Measurements from ENCODE around the gene CFB.

DNA sequence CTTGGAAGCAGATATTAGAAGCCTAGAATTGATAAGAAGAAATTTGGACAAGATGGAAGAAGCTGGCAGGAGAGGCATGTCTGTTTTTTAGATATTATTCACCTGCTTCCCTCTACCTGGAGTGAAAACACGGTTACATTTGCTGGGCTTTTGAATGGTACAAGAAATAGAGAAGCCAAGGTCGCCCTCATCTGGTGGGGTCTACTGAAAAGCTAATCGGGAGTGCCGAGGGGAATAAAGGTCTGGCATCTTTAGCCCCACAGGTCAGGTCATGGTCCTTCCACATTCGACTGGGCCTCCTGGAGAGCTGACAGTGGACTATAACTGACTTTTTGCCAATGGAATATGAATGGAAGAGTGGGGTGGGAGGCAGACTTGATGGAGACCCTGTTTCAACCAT lies 23.0 kb upstream of the CFB start:
- TF ChIP-seq, protein P1, sequence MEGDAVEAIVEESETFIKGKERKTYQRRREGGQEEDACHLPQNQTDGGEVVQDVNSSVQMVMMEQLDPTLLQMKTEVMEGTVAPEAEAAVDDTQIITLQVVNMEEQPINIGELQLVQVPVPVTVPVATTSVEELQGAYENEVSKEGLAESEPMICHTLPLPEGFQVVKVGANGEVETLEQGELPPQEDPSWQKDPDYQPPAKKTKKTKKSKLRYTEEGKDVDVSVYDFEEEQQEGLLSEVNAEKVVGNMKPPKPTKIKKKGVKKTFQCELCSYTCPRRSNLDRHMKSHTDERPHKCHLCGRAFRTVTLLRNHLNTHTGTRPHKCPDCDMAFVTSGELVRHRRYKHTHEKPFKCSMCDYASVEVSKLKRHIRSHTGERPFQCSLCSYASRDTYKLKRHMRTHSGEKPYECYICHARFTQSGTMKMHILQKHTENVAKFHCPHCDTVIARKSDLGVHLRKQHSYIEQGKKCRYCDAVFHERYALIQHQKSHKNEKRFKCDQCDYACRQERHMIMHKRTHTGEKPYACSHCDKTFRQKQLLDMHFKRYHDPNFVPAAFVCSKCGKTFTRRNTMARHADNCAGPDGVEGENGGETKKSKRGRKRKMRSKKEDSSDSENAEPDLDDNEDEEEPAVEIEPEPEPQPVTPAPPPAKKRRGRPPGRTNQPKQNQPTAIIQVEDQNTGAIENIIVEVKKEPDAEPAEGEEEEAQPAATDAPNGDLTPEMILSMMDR (IDR thresholded peaks at IDR 0.05) = no peak
- no peak for TF ChIP-seq POLR2A (IDR thresholded peaks at IDR 0.05)
